T1000 (cell line): ENCODE results near the gene SRC.

Source experiments
- DNase-seq: peaks from one replicate; lab custom pipeline; 2025; ENCODE audit warnings: mixed read lengths; lab: John Stamatoyannopoulos, UW

The SRC gene

DNA sequence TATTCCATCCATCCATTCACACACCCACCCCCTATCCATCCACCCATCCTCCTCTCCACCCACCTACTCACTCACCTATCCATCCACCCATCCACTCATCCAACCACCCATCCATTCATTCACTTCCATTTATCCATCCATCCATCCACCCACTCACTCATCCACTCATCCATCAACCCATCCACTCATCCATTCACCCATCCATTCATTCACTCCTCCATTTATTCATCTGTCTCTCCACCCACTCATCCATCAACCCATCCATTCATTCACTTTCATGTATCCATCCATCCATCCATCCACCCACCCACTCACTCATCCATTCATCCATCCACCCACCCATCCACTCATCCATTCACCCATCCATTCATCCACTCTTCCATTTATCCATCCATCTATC, 84.1 kb downstream of the SRC start:
- DNase-seq: no peak

DNA sequence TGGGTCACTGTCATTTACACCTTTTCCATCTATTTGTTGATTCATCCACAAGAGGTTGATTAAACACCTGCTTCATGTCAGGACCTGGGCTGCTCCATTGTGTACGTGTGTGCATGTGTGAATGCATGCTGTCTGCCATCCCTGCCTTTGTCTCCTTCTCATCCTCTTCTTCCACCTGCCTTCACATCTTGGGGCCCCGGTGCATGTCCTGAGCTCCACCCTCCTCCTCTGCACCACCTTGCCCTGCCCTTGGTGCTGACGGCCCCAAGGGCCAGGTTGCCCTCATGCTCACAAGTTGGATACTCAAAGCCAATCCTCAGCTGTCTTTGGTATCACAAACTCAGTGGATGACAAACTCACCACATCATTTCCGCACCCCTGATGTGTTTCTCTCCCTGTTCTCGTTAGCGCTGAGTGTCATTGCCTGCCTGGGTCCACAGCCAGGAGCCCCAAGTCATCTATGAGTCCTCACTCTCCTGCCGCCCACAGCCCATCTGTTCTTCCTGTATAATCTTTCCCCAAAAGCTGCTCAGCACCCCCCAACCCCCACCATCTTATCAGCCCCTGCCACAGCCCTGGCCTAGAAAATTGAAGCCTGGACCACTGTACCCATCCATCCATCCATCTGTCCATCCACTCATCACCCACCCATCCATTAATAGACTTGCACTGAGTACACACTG, 85.0 kb downstream of the SRC start:
- DNase-seq: no peak

GRCh38 chr20:37431786-37432185, 85.8 kb downstream of the SRC start:
- DNase-seq: no peak

DNA sequence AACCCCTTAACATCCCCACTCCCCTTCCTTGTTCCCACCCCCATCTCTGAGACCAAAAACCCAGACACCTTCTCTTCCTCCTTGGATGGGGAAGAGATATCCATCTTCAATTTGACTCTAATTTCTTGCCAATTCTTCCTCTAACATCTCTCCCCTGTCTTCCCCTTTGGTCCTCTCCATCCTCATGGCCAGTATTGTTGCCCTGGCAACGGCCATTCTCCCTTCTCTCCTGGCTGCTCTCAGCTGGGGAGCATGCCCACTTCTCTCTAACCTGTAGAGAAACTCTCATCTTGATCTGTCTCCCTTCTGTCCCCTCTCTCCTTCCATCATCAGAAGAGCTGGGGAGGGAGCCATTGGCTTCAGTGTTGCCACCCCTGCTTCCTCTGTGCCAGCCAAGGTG, 86.7 kb downstream of the SRC start:
- DNase-seq: no peak

DNA sequence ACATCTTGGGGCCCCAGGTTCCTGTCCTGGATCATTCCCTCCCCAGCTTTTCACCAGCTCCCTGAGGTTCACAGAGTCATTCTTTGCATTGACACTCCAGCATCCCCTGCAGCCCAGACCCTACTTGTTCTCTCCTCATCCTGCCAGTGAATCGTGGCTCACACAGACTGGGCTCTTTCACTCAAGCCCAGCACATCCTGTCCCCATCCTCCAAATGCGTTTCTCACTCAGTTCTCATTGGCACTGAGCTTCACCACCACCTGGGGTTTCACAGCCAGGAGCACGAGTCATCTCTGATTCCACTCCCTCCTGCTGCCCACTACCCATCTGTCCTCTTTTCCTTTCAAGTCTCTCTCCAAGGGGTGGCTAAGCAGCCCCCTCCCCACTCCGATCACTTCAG, 89.7 kb downstream of the SRC start:
- DNase-seq: no peak

DNA sequence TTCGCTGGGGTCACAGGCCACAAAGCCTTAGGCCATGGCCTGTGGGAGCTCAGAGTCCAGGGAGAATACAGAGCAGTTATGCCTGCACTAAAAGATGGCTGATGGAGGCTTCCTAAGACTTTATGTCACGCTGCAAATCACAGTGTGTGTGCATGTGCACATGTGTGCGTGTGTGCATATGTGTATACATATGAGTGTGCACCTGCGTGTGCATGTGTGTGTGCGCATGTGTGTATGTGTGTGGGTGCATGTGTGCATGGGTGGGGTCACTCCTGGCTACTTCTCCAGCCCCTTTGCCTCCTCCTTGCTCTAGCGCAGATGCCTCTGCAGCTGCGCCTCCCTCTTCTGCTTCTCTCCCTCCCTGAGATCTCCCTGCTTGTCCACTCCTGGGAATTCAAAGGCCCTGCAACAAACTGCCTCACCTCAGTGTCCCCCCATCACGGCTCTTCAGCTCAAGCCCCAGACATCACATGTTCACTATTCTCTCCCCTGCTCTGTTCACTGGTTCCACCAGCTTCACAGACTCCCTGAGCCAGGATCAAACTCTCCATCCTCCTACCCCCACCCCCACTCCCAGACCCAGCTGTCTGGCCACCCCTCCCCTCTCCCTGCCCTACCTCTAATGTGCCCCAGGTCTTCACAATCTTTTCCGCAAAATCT, 90.7 kb downstream of the SRC start:
- no peak for DNase-seq

DNA sequence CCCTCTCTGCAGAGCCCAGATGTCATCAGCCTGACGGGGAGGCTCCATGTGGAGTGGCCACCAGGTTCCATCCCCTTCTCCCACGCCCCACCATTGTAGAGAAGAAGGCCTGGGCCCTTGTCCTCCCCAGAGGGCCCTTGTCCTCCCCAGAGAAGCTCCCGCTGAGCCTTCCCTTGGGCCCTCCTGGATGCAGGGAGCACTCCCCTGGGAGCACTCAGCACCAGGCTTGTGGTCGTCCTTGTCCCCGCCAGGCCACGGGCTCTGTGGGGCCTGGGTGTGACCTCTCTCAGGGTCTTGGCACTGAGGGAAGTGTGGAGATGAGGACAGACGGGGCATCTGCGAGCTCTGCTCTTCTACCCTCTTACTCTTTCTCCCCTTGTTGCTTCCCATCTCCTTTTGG, 91.7 kb downstream of the SRC start:
- DNase-seq: no peak

GRCh38 chr20:37438464-37439222, 92.7 kb downstream of the SRC start:
- no peak for DNase-seq

GRCh38 chr20:37439223-37439933, 93.4 kb downstream of the SRC start:
- DNase-seq: no peak

DNA sequence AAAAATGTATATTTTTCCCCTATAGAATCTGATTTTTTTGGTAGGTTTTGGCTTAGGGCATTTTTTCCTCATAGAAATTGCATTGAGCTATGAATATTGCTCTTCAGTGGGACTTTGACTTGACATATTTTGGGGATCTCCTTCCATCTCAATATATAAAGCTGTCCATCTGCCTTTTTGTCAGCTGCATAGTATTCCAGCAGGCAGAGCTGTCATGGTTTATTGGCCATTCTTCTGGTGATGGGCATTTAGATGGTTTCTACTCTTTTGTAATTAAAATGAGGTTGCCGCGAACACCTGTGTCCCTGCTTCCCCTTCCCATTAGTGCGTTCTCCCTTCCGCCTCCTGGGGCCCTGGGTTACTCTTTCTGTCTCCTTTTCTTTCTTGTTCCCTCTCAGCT, 95.1 kb downstream of the SRC start:
- DNase-seq: no peak

DNA sequence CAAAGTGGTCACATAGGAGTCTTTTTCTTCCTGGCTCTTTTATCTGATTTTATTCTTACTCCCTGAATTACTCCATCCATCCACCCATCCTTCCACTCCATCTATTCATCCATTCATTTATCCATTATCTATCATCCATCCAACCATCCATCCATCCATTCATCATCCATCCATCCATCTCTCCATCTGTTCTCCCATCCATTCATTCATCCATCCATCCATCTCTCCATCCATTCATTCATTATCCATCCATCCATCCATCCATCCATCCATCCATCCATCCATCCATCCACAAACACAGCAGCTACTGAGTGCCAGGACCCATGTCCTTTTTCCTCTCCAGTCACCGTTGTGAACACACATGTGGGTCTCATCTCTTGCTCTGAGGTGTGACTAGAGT, 96.6 kb downstream of the SRC start:
- DNase-seq: no peak

DNA sequence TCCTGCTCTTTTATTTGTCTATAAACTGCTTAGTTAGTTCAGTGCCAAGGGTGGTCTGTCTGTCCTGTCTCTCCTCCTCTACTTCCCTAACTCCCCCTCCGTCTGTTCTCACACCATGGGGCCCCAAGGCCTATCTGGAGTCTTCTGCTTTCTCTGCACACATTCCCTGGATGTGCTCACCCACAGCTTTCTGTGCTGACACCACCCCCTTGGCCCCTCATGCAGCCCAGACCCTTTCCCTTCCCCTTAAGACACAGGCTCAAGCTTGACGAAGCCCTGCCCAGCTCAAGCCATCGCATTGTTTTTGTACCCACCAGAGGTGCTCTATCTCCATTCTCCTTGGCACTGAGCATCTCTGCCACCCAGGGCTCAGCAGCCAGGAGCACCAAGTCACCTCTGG, 97.0 kb downstream of the SRC start:
- DNase-seq: no peak

DNA sequence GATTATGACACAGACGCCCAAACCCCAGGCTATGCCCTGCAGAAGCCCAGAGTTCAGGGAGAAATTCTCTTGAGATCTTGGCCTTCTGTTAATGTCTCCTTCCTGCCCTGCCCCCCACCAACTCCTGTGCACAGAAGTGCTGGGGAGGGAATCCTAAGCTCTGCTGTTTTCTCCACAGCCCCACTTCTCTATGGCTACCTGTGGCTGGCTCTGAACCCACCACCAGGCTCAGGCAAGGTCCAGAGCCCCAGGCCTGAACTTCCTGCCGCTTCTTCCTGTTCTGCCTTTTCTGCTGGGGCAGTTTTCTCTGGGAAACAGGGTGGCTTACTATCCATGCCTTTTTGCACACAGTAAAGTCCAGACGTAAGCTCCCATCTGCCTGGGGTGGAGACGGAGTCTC, 97.7 kb downstream of the SRC start:
- no peak for DNase-seq

GRCh38 chr20:37445041-37445440, 99.1 kb downstream of the SRC start:
- DNase-seq: no peak

GRCh38 chr20:37446286-37447032, 100.5 kb downstream of the SRC start:
- DNase-seq: no peak

DNA sequence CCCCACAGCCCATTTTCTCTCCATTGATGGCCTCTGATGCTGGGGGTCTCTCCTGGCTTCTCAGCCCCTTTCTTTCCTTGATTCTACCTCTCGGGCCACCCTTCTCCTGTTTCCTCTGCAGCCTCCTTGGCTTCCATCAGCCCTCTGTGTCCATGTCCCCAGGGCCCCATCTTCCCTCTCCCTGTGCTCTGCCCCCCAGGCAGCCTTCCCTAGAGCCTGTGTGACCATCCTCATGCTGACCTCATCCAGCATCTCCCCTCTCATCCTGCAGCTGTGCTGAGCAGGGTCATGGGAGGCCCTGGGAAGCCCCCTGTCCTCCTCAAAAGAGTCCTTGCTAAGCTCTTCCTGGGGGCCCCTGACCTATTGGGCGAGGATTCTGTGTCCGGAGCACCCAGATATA, 101.7 kb downstream of the SRC start:
- no peak for DNase-seq

DNA sequence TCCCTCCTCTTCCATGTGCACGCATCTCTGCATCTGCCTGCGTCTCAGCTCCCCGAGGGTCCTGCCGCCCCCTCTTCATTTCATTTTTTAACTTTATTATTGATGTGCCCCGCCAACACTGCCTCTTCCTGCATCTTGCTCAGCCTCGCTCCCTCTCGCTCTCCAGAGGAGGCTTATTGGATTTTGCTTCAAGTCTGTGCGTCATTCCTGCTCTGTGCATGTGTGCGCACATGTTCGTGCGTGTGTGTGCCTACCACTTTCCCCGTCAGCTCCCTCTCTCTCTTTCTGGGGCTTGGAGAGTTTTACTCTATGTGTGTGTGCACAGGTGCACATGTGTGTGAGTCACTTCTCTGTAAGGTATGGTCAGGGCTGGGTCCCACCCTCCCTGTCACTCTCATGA, 103.3 kb downstream of the SRC start:
- DNase-seq: no peak

DNA sequence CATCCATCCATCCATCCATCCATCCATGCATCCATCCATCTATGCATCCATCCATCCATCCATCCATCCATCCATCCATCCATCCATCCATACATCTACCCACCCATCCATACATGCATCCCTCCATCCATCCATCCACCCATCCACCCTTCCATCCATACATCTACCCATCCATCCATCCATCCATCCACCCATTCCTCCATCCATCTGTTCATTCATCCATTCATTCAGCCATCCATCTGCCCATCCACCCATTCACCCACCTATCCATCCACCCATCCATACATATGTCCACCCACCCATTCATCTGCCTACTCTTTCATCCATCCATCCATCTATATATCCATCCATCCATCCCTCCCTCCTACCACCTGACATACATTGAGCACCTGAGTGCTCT, 104.4 kb downstream of the SRC start:
- no peak for DNase-seq

GRCh38 chr20:37451616-37452015, 105.7 kb downstream of the SRC start:
- DNase-seq: no peak

GRCh38 chr20:37452236-37452635, 106.3 kb downstream of the SRC start:
- DNase-seq: no peak

DNA sequence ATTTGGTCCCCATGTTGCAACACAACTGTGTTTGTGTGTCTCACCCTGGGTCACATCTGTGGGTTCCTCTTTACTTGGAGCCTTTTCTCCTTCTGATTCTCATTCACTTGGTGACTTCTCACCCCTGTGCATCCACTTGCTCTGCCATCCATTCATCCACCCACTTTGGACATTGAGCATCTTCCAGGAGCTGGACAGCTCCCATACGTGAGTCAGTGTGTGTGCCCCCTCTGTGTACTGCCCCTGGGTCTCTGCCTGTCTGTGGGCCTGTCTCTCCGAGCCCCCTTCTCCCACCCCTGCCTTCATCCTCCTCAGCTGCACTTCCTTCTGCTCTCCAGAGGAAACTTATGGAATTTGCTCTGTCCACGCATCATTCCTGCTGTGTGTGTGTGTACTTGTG, 107.3 kb downstream of the SRC start:
- DNase-seq: no peak

GRCh38 chr20:37453836-37454235, 107.9 kb downstream of the SRC start:
- DNase-seq: no peak
